GM12872 (cell line): Measurements from ENCODE around the gene PTHLH.

ENCODE experiments used
- CTCF ChIP-seq: IDR thresholded peaks from 3 replicates; pipeline ENCODE4 v1.5.1; 2011; ENCODE audit warnings: low read depth, mild to moderate bottlenecking, low read length, moderate library complexity; ENCODE audit not compliant: insufficient read depth

Gene PTHLH

GRCh38 chr12:27919671-27920235 is 52.8 kb downstream of the PTHLH start:
- no peak for TF ChIP-seq CTCF

DNA sequence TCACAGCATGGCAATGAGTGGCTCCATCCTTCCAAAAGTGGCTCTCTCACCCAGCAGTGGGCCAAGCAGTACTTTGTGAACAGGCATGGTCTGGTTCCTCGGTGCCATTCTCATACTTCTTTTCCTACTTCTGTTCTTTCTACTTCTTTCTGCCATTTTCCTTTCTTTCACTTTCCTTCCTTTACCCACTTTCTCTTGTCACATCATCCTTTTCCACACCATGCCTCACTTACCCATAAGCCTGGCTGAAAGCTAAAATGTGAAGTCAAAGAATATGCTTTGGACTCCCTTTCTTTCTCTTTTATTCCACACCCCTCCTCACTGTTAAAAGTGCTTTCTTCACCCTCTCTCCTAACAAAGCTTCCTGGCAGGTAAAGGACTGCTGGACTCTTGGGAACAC is 57.0 kb downstream of the PTHLH start:
- TF ChIP-seq CTCF: no peak

GRCh38 chr12:27915021-27915420 is 57.5 kb downstream of the PTHLH start:
- TF ChIP-seq CTCF: no peak

DNA sequence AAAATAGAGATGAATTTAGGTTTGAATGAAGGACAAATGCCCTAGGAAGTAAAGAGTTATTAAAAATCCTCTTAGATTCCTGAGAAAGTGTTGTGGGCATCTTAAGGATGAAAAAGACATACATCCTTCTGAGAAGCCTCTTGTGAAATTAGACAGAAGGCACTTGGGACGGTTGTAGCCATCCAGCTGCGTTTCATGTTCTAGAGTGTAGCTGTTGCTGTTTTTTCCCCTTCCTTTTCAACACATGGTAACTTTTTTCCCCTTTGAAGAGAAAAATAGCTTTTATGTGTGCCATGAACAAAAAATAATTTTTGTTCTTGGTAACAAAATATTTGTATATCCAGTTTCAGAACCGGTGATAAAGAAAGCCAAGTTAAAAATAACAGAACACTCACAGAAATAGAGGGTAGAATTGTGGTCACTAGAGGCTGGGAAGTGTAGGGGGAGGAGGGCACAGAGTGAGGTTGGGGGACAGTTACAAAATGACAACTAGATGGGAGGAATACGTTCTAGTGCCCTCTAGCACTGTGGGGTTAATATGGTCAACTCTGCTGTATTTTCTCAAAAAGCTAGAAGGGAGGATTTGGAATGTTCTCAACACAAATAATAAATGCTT is 58.4 kb downstream of the PTHLH start:
- no peak for TF ChIP-seq CTCF

DNA sequence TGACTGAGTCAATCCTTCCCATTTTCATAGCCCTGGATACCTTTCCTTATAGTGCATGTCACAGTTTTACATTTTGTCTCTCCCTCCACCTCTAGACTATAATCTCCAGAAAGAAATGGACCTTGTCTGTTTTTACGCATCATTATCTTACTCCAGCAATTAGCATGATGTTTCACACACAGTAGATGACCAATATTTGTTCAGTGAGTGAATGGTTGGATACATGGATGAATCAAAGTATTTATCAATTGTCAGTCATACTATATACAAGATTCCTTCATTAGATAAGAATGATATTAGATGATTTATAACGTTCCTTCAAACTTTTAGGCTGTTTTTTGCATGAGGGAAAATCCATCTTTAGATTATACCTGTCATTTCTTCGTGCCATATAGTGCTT is 61.1 kb downstream of the PTHLH start:
- TF ChIP-seq CTCF: no peak
